Endometrial microvascular endothelial cells (primary cell): ENCODE results near the gene CLEC18B. TPM values are rescaled to one million over a fixed set of nuclear protein-coding genes. Genes with fewer than 3 reads are reported as not detected.
"Not testable (repeated sequence)": the region's sequence is repeated elsewhere in the genome, so short reads cannot be mapped to it uniquely, and the experiment has no call there.

Source experiments
- in situ Hi-C: cut with HindIII; loops from 2 replicates; pipeline ENCODE4 v1.10.0; 2017; ENCODE audit warnings: low sequenced_read_pairs, low pct_unique_long_range_greater_than_20kb; ENCODE audit errors: inconsistent ontology term
- total RNA-seq: library from RNA; depleted of rRNA; stranded (reverse); fragments of >200 nt; gene quantifications from one replicate; pipeline ENCODE4 v1.2.3, GENCODE V29; 2015; ENCODE audit errors: inconsistent ontology term

The CLEC18B gene
- not detected for total RNA-seq

DNA sequence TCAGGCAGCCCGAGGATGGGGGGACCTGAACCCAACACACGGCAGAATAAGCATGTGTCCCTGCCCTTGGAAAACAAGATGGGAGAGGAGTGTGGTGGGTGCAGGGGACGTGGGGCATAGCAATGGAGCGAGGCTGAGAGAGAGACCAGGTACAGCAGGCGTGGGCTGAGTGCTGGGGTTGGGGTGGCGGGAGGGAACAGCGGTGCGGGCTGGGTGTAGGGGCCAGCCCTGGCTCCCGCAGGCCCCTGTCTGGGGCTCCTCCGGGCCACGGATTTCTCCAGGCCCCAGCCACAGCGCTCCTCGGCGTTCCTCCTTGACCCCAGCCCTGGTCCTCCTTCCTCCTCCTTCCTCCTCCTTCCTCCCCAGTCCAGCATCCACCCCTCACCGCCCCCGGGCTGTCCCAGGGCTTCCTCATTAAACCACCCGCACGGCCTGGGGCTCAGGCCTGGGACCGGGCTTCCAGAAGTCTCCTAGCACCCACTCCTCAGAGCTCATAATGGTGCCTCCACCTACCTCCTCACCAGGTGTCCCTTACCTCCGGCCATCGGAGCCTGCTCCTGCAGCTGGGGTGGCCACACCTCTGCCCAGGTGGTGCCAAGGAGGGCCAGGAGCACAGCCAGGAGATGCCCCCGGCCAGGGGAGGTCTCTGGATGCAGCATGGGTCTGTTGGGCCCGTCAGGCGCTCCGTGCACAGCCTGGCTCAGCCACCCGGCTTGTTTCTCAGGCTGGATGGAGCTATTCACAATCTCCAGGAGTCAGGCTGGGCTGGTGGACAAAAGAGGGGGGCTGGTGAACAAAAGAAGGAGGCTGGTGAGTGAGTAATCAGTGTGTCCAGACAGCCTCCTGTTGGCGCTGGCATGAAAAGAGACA lies at the start of gene CLEC18B:
Gene CLEC18B, minus strand, starts transcription at position 867 of the 870 bp plus-strand sequence. Its CDS starts 208 bp downstream, at position 659.
- in situ Hi-C loops = not testable (repeated sequence)

DNA sequence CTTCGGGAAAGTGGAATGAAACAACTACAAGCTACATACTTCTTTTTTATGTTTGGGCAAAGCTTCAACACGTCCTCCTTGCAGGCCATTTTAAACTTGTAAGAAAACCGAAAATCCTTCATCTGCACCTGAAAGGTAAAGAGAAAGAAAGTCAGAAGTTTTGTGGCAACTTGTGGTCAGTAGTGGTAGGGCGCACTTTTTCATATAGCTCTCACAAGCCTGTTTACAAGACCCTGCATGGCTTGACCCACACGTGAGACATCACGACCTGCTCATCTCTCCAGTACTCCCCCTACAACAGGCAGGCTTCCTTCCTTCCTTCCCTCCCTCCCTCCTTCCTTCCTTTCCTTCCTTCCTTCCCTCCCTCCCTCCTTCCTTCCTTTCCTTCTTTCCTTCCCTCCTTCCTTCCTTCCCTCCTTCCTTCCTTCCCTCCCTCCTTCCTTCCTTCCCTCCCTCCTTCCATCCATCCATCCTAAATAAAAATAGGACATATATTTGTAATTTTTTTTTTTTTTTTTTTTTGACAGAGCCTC lies 48.7 kb upstream of the CLEC18B start:
- in situ Hi-C loops = no loop called here

DNA sequence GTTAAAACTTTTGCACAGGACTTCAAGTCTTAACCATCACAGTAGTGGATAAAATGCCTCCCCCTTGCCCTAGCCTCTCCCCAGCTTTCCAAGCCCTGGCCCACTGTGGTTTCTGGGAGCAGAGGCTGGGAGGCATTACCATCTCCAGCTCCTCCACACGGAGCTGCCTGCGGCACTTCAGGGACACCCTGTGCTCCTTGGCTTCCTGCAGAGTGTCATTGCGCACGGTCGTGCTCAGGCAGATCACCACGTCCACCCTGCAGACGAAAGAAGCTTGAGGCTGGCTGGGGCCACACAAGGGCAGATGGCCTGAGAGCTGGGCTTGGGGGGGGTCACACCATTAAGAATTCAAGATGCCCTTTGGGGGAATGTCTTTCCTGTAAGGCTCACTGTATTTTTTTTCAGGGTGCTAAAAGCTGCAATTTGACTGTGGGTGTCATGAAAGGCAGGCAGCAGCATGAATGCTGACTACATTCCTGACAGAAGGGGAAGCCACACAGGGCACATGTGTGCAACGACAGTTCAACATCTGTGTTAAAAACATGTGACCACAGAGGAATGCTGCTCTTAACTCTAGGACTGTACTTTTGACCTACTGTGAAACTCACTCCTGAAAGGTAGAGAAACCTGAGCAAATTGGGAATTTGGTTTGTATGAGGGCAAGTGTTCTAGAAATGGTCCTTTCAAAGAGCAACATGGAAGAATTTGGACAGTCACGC lies 47.7 kb upstream of the CLEC18B start:
- in situ Hi-C loops = no loop called here

DNA sequence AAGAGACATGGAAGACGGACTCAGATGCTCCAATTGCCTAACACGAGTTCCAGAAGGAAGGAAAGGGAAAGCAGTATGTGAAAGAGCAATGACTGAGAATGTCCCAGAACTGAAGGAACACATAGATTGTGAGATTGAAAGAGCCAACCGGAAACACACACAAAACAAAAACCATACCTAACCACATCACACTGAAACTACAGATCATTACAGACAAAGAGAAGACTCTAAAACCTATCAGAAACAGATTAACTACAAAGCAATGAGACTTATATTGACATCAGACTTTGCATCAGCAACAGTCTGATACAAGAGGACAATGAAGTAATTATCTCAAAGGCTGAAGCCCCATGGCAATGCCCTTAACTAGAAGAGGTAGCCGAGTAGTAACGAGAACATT lies 45.6 kb upstream of the CLEC18B start:
- in situ Hi-C loops = no loop called here

DNA sequence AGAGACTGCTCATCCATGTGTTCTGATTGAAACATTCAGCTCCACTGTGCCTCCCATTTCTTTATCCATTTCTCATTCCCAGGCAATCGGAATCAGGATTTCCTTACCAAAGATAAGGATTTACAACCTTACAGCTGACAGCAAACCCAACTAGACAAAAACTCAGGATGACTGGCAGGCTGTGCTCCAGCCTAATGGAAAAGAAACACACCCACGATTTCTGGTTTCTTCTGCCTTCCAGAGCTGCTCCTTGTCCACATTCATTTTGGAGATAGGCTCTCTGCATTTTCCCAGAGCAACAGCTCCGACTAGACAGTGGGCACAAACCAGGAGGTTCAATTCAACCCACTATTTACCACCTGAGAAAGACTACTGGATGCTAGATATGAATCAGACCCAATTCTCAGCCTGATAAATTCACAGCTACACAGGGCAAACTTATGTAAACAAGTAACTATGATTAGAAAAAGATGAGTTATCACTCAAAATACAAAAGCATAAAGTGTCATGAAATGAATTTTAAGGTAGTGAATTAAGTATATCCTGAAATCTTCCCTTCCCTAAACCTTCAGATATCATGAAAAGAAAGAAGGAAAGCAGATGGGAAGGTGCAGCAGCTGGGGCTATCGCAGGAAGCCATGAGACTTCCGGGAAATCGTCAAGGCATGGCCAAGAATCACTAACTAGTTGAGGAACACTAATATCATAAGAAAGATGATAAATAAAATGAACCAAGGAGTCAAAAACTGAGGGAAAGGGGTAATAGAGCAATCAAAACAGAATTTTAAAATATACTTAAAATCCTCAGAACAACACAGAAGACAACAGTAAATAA lies 44.8 kb upstream of the CLEC18B start:
- in situ Hi-C loops = no loop called here

DNA sequence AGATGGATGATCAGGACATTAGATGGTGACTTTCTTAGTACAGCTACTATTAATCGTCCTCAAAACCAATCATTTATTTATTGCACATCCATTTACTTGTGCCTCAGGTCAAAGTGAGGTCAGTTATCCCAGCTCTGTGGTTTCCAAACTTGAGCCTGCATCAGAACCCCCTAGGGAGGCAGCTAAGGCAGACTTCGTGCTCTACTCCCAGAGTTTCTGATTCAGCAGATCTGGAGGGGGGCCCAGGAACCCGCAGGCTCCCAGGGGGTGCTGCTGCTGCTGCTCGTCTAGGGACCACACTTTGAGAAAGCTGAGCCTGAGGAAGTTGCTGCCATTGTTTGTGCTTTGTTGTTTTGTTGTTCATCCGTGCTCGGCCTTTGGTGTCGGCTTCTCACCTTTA lies 44.0 kb upstream of the CLEC18B start:
- in situ Hi-C loops = no loop called here

DNA sequence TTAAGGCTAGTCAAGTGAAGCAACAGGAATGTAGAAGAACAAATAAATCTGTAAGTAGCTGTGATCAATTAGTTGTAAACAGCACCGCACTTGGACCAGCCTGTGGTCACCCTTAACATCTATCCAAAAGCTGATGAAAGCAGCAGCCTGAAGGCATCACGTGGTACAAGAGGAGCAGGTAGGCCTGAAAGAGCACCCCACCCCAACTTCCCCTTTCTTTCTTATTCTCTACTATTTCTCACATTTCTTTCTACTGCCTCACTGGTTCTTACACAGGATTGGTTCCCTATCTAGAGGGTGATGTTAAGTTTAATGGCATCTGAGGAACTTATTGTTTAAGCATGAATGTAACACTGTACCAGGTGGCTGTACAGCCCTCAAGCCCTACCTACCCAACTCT lies 42.6 kb upstream of the CLEC18B start:
- in situ Hi-C loops = no loop called here

DNA sequence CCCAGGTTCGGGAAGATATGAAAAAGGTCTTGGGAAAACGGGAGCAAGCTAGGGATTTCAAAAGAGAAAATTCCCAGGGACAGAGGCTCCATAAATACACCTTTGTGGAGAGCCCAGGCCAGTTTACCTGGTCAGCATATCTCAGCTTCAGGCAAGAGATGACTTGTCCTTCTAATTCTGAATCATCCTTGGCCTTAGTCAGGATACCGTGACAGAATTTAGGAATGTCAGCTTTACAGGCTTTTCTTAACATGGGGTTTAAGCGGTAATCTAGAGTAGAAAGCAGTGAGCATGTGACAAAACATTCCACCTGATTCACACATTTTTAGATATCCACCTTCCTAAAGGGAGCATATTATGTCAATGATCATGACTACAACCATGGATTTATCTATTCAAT lies 41.1 kb upstream of the CLEC18B start:
- in situ Hi-C loops = no loop called here

DNA sequence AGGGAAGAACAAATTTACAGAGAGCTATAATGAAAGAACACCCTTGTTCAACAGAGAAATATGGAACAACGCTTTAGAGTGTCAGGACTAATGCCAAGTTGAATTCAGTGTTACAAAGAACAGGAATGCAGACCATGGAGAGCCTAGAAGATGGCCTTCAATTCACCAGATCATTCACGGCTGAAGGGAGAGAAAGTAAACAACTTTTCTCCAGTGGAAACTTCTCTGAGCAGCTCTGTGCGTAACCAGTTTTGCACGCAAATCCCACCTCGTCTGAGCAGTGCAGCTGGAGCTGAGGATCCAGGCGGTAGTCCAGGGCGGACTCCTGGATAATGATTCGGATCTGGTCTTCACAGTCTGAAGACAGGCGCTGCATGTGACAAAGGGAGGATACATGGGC lies 40.5 kb upstream of the CLEC18B start:
- in situ Hi-C loops = no loop called here

DNA sequence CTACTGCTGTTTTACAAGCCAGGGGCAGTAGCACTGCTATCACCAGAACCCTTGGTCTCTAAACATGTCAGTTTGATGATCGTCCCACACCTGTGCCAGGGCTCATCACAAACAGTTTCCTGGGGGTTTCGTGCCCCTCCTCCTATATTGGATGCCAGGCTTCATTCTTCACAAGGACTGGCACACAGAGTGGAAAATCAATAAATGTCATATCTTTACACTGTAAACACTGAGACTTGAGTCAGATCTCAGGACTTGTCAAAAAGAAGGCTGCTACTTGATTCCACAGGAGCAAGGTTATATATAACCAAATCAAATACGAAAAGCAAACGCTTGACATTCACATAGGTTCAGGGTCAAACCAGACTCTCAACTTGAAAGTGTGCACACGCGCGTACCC lies 39.3 kb upstream of the CLEC18B start:
- in situ Hi-C loops = no loop called here

DNA sequence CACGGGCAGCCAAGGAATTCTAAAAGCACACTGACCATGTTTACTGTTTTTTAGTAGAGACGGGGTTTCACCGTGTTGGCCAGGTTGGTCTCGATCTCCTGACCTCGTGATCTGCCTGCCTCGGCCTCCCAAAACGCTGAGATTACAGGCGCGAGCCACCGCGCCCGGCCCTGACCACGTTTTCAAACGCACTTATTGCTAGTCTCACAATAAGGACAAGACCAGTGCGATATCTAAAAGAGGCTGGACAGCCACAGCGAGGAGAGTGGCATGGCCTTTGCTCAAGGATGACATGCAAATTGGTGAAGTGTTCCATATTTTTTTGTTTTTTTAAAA lies 35.0 kb upstream of the CLEC18B start:
- in situ Hi-C loops = no loop called here

DNA sequence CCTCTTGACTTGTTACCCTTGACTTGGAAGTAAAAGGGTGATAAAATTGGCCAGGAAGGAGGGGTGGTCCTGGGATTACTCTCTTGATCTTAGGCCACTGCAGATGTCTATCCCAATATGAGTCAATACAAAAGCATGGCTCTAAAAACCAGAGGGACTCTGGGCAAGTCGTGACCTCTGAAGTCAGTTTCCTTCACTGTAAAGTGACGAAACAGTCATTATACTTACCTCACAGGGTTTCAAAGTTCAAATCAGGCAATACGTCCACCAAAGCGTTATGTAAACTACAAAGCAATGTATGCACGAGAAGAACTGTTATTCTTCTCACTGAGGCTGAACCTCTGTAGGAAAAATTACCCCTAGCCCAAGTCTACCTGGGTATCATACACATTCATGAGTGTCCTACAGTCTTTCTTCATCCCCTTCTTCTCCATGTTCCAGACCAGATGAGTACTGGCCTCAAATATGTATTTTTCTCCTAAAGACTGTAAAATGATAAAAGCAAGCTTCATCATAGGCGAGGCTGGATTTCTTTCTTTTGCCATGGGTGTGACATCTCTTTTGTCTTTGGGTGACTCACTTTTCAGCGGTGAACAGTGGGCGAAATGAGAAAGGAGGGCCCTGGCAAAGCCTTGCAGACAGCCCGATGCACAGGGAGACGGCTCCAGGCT lies 34.5 kb upstream of the CLEC18B start:
- in situ Hi-C loops = no loop called here

DNA sequence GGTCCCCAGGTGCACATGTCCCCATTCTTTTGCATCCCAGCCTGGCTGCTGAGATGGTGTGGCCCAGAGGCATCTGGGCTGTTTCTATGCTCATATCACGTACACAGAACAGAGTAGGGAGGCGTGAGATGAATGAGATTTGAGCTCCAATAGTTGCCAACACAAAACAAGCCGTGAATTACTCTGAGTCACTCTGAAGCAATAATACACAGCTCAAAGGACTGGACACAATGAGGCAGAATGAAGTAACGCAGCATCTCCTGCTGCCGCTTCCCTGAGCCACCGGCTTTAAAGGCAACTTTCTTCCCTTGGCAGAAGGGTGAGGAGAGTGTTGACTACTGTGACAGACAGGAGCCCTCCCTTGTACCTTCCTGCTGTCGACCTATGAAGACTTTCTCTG lies 33.9 kb upstream of the CLEC18B start:
- in situ Hi-C loops = no loop called here

DNA sequence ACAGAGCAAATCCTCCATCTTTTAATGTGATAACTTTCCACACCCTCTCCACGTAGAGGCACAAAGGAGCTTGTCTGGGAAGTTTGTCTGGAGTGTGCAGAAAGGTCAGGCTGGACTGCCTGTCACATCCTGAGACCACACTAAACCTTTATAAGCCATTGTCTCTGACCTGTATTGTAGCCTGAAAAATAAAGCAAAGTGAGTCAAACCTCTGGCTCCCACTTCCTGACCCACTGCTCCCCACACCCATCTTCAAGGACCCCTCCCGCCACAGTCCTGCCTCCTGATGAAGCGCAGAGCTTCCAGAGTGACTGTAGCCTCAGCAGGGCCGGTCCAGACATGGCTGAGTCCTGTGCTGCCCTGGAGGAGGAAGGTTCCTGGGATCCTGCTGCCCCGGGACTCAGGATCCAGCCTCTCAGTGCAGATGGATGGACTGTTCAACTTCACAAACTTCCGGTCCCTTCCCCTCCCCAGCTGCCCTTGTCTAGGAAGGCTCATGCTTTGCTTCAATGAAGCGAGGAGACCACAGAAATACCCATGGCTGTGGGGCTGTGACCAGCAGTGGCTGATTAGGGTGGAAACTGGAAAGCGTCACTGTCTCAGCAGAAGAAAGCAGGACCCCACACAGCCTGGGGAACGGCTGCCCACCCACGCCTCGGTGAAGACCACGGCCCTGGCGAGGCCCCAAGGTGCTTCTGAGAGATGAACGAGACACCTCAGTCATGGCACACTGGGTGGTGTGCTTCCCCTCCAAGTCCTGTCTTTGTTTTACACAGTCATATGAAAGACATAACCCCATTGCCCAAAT lies 30.9 kb upstream of the CLEC18B start:
- in situ Hi-C loops = no loop called here

DNA sequence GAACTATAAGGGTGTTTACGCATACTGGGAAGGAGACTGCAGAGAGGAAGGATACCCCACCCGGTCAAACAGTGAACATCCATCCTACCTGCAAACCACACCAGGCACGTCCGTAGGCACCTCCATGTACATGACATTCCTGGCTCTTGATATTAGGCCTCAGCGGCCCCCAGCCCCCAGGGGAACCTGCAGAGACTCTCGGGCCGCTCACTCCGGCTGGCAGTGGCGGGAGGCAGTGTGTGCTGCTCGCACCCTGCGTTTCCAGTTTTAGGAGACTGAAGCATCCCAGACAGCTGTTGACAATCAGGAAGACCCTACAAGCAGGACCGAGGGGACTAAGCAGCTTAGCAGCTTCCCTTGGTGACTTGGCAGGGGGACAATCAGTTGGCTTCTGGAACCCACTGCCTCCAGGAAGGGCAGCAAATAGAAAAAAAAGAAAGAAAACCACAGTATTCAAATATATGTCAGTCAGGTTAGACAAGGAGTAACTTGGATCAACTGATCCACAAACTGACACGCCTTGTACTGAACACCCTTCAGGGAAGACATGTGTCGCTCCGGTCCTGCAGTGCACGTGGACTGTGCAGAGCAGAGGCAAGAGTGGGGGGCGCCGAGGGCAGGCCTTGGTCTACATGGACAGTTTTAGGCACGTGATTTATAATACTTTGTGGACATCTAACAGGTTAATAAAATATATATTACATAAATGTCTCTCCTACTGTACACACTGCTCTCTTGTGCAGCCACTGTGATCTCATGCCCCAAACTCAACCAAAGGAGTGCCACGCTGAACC lies 29.9 kb upstream of the CLEC18B start:
- in situ Hi-C loops = no loop called here

DNA sequence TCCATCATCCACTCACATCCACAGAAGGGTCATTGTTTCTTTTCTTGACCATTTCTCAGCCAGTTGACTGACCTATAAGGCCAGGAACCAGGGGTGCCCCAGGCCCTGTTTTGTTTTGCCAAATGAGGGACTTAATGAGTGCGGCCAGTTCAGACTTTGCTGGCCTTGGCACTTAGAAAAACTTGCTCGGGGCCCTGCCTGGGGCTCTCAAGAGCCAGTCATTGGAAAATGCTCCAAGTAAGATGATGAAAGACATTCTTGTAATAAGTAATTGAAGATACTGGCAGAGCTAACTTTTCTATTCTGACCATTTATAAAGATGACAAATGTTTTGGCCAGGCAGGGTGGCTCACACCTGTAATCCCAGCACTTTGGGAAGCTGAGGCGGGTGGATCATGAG lies 29.0 kb upstream of the CLEC18B start:
- in situ Hi-C loops = no loop called here

DNA sequence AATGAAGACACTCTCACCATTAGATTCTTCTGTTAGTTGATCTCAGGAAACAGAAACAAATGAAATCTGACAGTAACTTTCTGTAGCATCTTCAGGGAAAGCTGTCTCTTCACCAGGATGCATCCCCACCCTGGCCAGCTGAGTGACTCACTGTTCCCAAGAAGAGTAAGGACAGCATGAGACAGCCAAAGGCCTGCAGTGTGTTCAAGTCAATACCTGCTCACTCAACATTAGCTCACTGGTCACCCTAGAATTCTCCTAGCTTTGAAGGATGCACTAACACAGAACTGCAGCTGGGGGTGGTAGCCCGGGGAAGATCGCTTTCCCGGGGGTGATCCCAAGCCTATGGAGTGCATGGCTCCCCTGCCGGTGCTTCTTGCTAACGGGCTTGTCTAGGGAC lies 28.2 kb upstream of the CLEC18B start:
- in situ Hi-C loops = no loop called here
